Colon (tissue), 2 donors: ENCODE data around the gene MIGA2.
"Not testable (repeated sequence)": the region's sequence is repeated elsewhere in the genome, so short reads cannot be mapped to it uniquely, and the experiment has no call there.

ENCODE experiments used
- FAIRE-seq: peaks from 2 replicates; lab custom pipeline; 2012; peaks lifted over from hg19 to GRCh38; lab: Jason Lieb, UNC
- donor health status: control.
- donor health status: control.

MIGA2 gene, protein sequence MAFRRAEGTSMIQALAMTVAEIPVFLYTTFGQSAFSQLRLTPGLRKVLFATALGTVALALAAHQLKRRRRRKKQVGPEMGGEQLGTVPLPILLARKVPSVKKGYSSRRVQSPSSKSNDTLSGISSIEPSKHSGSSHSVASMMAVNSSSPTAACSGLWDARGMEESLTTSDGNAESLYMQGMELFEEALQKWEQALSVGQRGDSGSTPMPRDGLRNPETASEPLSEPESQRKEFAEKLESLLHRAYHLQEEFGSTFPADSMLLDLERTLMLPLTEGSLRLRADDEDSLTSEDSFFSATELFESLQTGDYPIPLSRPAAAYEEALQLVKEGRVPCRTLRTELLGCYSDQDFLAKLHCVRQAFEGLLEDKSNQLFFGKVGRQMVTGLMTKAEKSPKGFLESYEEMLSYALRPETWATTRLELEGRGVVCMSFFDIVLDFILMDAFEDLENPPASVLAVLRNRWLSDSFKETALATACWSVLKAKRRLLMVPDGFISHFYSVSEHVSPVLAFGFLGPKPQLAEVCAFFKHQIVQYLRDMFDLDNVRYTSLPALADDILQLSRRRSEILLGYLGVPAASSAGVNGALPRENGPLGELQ

DNA sequence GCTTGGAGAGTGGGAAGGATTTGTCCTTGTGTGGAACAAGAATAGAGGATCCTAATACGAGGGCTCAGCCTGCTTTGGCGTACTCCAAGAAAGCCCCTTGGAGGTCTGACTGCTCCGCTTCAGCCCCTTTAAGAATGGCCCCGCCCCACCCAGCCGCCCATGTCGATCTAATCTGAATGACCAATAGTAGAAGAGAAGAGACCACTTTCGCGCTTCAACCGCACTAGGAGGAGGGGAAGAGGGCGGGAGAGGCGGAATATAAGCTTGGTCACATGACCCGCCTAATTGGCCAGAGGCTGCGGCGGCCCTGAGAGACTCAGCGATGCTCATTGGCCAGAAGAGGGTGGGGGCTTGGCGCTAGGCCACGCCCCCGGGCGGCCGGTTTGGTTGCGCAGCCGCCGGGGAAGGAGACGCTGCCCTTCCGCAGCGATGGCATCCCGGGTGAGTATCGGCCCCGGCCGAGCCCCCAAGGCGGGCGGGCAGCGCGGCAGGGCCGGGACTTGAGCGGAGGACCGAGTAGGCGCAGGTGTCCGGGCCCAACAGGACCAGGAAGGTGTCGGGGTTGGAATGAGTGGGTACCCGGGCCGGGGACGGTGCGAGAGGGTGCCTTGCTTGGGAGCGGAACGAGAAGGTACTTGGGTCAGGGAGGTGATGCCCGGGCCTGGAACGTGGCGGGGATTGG is at the start of gene MIGA2:
Gene MIGA2, plus strand, starts transcription at position 386 of the 682 bp plus-strand sequence. CDS start 3,969 bp downstream, outside the sequence.
- peak; percentile 51 for FAIRE-seq

GRCh38 chr9:128986671-128987070 is 49.8 kb upstream of the MIGA2 start:
- no peak for FAIRE-seq

DNA sequence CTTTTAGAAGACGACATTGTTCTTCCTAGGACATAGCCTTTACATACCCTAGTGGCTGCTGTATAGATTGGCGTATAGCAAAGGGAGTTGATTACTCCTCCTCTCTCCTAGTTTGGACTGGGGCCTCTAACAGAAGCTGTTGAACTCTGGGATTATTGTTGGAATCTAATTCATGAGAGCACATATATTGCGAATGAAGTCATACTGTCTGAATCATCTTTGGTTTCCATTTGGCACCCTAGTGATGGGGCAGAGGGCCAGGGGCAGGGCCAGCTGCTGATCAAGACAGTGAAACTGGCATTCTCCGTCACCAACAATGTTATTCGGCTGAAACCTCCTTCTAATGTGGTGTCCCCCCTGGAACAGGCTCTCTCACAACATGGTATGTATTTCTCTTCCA is 48.6 kb upstream of the MIGA2 start:
- no peak for FAIRE-seq

GRCh38 chr9:128992995-128993394 is 43.4 kb upstream of the MIGA2 start:
- FAIRE-seq = no peak

- FAIRE-seq = no peak
Observed at GRCh38 chr9:128995791-128996190, 40.6 kb upstream of the MIGA2 start.

GRCh38 chr9:128998462-128998861 is 38.0 kb upstream of the MIGA2 start:
- FAIRE-seq = no peak

GRCh38 chr9:128999581-129000206 is 36.7 kb upstream of the MIGA2 start:
- no peak for FAIRE-seq

- no peak for FAIRE-seq
Observed at GRCh38 chr9:129001504-129002325, 34.7 kb upstream of the MIGA2 start.

DNA sequence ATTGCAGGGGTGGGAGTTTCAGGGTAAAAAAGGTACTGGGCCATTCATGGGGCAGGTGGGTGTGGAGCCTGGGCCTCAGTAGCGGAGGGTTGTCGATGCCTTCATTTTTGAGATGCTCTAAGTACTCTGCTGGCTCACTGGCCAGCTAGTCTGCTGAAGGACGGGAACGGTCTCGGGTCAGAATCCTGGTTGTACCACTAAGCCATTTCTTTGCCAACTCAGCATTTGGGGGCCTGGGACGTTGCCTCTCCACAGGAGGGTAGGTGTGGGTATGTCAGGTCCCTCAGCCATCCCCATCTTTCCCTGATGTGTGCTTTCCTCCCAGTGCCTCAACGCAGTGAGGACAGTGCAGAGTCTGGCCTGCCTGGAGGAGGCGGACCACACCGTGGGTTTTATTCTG is 33.4 kb upstream of the MIGA2 start:
- FAIRE-seq = no peak

GRCh38 chr9:129004173-129004572 is 32.3 kb upstream of the MIGA2 start:
- not testable (repeated sequence) for FAIRE-seq

DNA sequence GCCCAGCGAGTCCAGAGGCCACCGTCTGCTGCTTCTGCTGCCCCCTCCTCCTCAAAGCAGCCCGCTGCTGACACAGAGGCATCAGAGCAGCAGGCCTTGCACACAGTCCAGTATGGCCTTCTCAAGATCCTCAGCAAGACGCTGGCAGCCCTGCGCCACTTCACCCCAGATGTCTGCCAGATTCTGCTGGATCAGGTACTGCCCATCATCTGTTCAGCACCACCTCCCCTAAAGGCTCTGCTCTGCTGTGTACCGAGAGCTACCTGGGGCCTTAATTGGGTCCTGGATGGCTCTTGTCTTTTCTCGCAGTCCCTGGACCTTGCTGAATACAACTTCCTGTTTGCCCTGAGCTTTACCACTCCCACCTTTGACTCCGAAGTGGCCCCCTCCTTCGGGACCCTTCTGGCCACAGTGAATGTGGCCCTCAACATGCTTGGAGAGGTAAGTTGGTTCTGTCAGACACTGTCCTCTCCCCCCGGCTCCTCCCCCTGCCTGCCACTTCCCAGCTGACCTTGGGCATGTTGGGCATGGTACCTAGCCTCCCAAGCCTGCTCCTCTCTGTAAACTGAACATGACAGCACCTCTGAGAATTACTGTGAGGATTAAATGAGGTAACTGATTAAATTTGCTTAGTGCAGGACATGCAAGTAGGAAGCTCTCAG is 31.0 kb upstream of the MIGA2 start:
- FAIRE-seq = no peak

- FAIRE-seq = no peak
Observed at GRCh38 chr9:129006328-129007034, 29.9 kb upstream of the MIGA2 start.

GRCh38 chr9:129007035-129007765 is 29.2 kb upstream of the MIGA2 start:
- FAIRE-seq = no peak

DNA sequence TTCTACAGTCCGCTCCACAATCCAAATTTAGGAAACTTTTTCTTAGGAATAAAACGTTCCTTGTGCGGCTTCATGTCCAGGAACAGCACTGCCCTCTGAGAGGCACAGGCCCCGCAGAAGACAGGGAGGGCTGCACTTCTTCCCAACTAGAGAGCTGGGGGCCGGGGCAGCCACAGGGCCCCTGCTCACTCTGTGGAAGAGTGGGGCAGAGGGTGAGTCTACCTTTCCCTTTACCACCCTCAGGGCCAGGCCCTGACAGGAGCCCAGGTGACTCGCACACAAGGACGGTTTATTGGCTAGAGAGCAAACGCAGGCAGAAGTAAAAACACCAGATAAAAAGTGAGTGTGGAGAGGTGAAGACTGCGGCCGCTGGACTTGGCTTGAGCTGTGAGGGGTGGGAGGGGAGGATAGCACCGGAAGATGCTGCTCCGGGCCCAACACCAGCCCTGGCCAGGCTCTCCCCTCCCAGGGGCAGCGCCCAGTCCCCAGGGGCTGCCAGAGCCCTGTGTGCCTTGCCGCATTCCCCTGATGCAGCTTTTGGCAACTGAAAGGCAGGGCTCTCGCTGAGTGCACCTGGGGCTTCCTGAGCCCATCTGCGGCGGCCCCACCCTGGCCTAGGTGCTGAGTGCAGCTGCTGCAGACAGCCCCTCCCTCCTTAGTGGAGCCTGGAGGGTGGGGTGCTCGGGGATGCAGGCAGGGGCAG is 28.5 kb upstream of the MIGA2 start:
- FAIRE-seq = no peak

GRCh38 chr9:129008469-129008965 is 27.9 kb upstream of the MIGA2 start:
- FAIRE-seq = no peak

- FAIRE-seq = no peak
Observed at GRCh38 chr9:129008986-129009583, 27.3 kb upstream of the MIGA2 start.

DNA sequence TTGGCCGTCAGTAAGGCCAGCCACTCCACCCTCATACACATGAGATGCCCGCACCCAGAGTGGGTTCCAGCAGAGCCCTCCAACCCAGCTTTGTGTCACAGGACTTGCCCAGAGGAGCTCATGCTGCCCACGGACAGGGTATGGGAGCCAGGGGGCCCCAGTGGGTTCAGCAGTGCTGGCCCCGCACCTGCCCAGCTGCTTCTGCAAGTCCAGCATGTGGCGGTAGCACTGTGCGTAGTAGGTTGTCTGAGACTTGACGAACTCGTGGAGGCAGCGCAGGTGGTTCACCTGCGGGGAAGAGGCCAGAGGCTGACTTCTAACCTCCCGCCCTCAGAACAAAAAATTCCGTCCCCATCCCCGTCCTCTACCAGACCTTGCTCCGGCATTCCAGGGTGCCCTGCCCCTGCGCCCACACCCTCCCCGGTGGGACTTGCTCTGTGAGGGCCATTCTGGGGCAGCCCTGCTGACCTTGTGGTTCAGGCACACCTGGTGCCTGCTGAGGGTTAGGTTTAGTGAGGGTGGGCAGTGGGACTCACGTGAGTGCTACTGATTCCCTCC is 26.8 kb upstream of the MIGA2 start:
- FAIRE-seq = no peak

DNA sequence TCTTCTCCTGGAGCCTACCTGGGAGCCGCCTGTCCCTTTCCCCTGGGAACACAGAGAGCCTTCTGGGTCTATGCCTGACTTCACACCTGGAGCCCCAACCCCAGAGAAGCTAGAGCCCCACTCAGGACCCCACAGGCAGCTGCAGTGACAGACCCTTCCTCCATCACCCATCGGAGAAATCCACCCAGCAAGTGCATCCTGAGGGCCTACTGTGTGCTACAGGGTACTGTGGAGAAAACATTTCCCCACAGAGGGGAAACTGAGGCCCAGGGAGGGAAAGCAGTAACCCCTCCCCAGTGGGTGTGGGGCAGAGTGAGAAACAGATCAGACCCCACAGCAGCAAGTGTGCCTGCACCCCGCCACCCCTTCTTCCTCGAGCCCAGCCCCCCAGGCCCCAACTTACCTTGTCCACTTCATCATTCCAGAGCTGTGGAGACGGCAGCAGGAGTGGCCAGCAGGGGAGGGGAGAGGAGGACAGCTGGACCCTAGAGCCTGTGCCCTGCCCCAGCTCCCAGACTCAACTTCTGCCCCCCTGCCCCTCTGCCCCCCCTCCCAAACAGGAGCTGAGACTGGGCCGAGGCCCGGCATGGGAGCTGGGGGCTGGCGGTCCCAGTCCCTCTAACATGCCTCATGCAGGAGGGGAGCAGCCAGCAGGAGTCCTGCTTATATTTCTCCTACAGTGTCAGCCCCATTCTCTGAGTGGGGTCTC is 26.0 kb upstream of the MIGA2 start:
- FAIRE-seq = no peak
